ENCODE results near the gene TMEM254.
"Not testable (repeated sequence)": the region's sequence is repeated elsewhere in the genome, so short reads cannot be mapped to it uniquely, and the experiment has no call there.

Gene TMEM254

GRCh38 chr10:80066809-80067208 is 11.7 kb upstream of the TMEM254 start:
- TF ChIP-seq, protein P1, sequence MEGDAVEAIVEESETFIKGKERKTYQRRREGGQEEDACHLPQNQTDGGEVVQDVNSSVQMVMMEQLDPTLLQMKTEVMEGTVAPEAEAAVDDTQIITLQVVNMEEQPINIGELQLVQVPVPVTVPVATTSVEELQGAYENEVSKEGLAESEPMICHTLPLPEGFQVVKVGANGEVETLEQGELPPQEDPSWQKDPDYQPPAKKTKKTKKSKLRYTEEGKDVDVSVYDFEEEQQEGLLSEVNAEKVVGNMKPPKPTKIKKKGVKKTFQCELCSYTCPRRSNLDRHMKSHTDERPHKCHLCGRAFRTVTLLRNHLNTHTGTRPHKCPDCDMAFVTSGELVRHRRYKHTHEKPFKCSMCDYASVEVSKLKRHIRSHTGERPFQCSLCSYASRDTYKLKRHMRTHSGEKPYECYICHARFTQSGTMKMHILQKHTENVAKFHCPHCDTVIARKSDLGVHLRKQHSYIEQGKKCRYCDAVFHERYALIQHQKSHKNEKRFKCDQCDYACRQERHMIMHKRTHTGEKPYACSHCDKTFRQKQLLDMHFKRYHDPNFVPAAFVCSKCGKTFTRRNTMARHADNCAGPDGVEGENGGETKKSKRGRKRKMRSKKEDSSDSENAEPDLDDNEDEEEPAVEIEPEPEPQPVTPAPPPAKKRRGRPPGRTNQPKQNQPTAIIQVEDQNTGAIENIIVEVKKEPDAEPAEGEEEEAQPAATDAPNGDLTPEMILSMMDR (IDR thresholded peaks at IDR 0.05; ENCODE audit: low read length), result no peak
- TF ChIP-seq EZH2 (IDR thresholded peaks at IDR 0.05; ENCODE audit: borderline replicate concordance, low read length), result no peak
- no peaks in the 10 kb centered on the region for H3K36me3 ChIP-seq (ENCODE audit: insufficient read depth, low read length)
- H3F3A ChIP-seq (ENCODE audit: insufficient read depth, low read length), result no peaks in the 10 kb centered on the region
- 0 out of 2 replicates have a peak, but pooled peaks cover 4% of the 10 kb centered on the region for H3K9me3 ChIP-seq (ENCODE audit: low read length)
- no peak overlapping the region for H3K4me3 ChIP-seq (ENCODE audit: low read depth, low read length, poor library complexity, severe bottlenecking)
- H3K4me2 ChIP-seq (ENCODE audit: low read length), result no peak overlapping the region
- H4K20me1 ChIP-seq (ENCODE audit: insufficient read depth, low read length), result no peaks in the 10 kb centered on the region
- no peak overlapping the region for H2AFZ ChIP-seq (ENCODE audit: low read length)
- H3K4me1 ChIP-seq (ENCODE audit: insufficient read depth, low read length, severe bottlenecking), result no peaks in the 10 kb centered on the region
- H3K9ac ChIP-seq (ENCODE audit: low read length), result no peak overlapping the region
- no peaks in the 10 kb centered on the region for H3K79me2 ChIP-seq (ENCODE audit: insufficient read depth, low read length)
- no peaks in the 10 kb centered on the region; the same call in 1 of the 2 replicates for H3K27me3 ChIP-seq (ENCODE audit: insufficient read depth, low read length)
- no peak overlapping the region for H3K27ac ChIP-seq (ENCODE audit: low read depth, low read length, poor library complexity, severe bottlenecking)
- H3K9me2 ChIP-seq (ENCODE audit: low read depth, low read length), result no peaks in the 10 kb centered on the region

DNA sequence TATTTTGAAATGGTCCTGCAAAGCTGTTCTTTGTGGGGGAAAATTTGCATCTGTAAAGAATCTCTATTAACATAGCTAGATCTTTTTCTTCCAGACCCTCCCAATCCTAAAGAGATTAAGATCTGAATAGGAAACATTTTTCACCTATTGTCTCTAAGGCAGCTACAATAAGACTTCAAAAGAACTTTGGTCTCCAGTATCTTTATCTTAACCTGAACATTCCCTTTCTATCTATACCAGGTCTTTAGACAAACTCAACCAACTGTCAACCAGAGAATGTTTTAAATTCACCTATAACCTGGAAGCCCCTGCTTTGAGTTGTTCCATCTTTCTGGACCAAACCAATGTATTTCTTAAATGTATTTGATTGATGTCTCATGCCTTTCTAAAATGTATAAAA is 10.6 kb upstream of the TMEM254 start:
- not testable (repeated sequence) for H3K4me2 ChIP-seq (ENCODE audit: low read length); H3K27me3 ChIP-seq (ENCODE audit: insufficient read depth, low read length); H4K20me1 ChIP-seq (ENCODE audit: insufficient read depth, low read length); H3K4me3 ChIP-seq (ENCODE audit: low read depth, low read length, poor library complexity, severe bottlenecking); H3K27ac ChIP-seq (ENCODE audit: low read depth, low read length, poor library complexity, severe bottlenecking); H3K36me3 ChIP-seq (ENCODE audit: insufficient read depth, low read length); H3K9me3 ChIP-seq (ENCODE audit: low read length); H3F3A ChIP-seq (ENCODE audit: insufficient read depth, low read length); H3K9me2 ChIP-seq (ENCODE audit: low read depth, low read length); H3K79me2 ChIP-seq (ENCODE audit: insufficient read depth, low read length); H2AFZ ChIP-seq (ENCODE audit: low read length); H3K4me1 ChIP-seq (ENCODE audit: insufficient read depth, low read length, severe bottlenecking); H3K9ac ChIP-seq (ENCODE audit: low read length)

DNA sequence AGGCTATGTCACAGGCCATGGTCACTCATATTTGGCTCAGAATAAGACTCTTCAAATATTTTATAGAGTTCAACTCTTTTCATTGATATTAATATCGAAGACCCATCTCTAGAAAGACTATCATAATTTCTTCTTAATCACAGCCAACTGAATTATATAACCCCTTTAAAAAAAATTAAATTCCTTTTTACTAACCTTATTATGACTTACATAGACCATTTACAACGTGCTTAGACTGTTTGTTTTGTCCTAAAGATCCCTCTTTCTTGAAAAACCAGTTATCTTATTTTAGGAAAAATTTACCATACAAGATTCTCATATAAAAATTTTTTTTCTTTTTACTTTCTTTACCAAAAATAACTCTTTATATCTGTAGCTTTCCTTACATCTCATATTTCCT is 10.2 kb upstream of the TMEM254 start:
- H3K9me2 ChIP-seq (ENCODE audit: low read depth, low read length), result no peaks in the 10 kb centered on the region
- no peak overlapping the region for H3K9ac ChIP-seq (ENCODE audit: low read length)
- no peaks in the 10 kb centered on the region; the same call in 1 of the 2 replicates for H3K27me3 ChIP-seq (ENCODE audit: insufficient read depth, low read length)

DNA sequence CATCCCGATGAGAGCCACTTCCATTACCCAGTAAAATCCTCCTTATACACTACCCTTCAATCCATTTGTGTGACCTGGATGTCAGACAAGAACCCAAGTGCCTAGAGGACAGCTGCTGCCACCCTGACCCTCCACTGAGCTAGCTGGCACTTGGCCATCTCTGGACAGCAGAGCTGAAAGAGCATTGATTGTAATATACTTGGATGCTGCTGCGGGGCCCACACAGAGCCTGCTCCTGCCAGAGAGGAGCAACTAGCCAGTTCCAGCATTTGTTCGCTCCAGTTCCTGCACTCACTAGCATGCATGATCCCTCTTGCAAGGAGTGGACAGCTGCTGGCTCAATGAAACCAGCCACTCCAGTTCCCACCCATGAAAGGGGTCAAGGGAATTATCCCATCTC is 8.4 kb upstream of the TMEM254 start:
- H3K79me2 ChIP-seq (ENCODE audit: insufficient read depth, low read length), result no peaks in the 10 kb centered on the region
- no peaks in the 10 kb centered on the region for H3K36me3 ChIP-seq (ENCODE audit: insufficient read depth, low read length)
- H3K4me2 ChIP-seq (ENCODE audit: low read length), result no peak overlapping the region
- no peaks in the 10 kb centered on the region for H3K9me2 ChIP-seq (ENCODE audit: low read depth, low read length)
- no peaks in the 10 kb centered on the region; the same call in 1 of the 2 replicates for H3K27me3 ChIP-seq (ENCODE audit: insufficient read depth, low read length)
- H3K27ac ChIP-seq (ENCODE audit: low read depth, low read length, poor library complexity, severe bottlenecking), result no peak overlapping the region
- no peak overlapping the region for H2AFZ ChIP-seq (ENCODE audit: low read length)
- no peaks in the 10 kb centered on the region for H3K4me1 ChIP-seq (ENCODE audit: insufficient read depth, low read length, severe bottlenecking)
- no peak overlapping the region for H3K4me3 ChIP-seq (ENCODE audit: low read depth, low read length, poor library complexity, severe bottlenecking)
- TF ChIP-seq, protein P1 (IDR thresholded peaks at IDR 0.05; ENCODE audit: low read length), result no peak
- no peak for TF ChIP-seq EZH2 (IDR thresholded peaks at IDR 0.05; ENCODE audit: borderline replicate concordance, low read length)
- H3F3A ChIP-seq (ENCODE audit: insufficient read depth, low read length), result no peaks in the 10 kb centered on the region
- no peak overlapping the region for H3K9ac ChIP-seq (ENCODE audit: low read length)
- 0 out of 2 replicates have a peak, but pooled peaks cover 4% of the 10 kb centered on the region for H3K9me3 ChIP-seq (ENCODE audit: low read length)
- H4K20me1 ChIP-seq (ENCODE audit: insufficient read depth, low read length), result no peaks in the 10 kb centered on the region

More for the DNA sequence above, 10.2 kb upstream of the TMEM254 start:
- TF ChIP-seq, protein P1 (IDR thresholded peaks at IDR 0.05; ENCODE audit: low read length), result no peak
- TF ChIP-seq EZH2 (IDR thresholded peaks at IDR 0.05; ENCODE audit: borderline replicate concordance, low read length), result no peak
- no peak overlapping the region for H3K4me3 ChIP-seq (ENCODE audit: low read depth, low read length, poor library complexity, severe bottlenecking)
- H3K4me2 ChIP-seq (ENCODE audit: low read length), result no peak overlapping the region
- 0 out of 2 replicates have a peak, but pooled peaks cover 4% of the 10 kb centered on the region for H3K9me3 ChIP-seq (ENCODE audit: low read length)
- H2AFZ ChIP-seq (ENCODE audit: low read length), result no peak overlapping the region
- no peak overlapping the region for H3K27ac ChIP-seq (ENCODE audit: low read depth, low read length, poor library complexity, severe bottlenecking)
- no peaks in the 10 kb centered on the region for H3F3A ChIP-seq (ENCODE audit: insufficient read depth, low read length)
- no peaks in the 10 kb centered on the region for H4K20me1 ChIP-seq (ENCODE audit: insufficient read depth, low read length)
- H3K4me1 ChIP-seq (ENCODE audit: insufficient read depth, low read length, severe bottlenecking), result no peaks in the 10 kb centered on the region
- H3K79me2 ChIP-seq (ENCODE audit: insufficient read depth, low read length), result no peaks in the 10 kb centered on the region
- no peaks in the 10 kb centered on the region for H3K36me3 ChIP-seq (ENCODE audit: insufficient read depth, low read length)
